Neural progenitor cell (in vitro differentiated cells): ENCODE results near the gene LEMD3. TPM values are rescaled to one million over a fixed set of nuclear protein-coding genes. Genes with fewer than 3 reads are reported as not detected.
"Not testable (repeated sequence)": the region's sequence is repeated elsewhere in the genome, so short reads cannot be mapped to it uniquely, and the experiment has no call there.

ENCODE experiments used
- DNase-seq: peaks from one replicate; pipeline ENCODE4 v3.0.0-alpha.2; 2016; ENCODE audit warnings: low spot score
- H2AFZ ChIP-seq: fragments of 200-600 bp; sonication (generic); replicated peaks from 2 replicates; pipeline ENCODE4 v1.6.1; 2016; ENCODE audit warnings: antibody characterized with exemption
- H3F3A ChIP-seq: fragments of 200-600 bp; sonication (generic); 2 replicates; pipeline ENCODE4 v1.6.1; 2016; ENCODE audit warnings: antibody characterized with exemption, low read depth
- H3K27ac ChIP-seq: fragments of 200-600 bp; sonication (generic); 2 replicates; pipeline ENCODE4 v1.5.1; 2016; ENCODE audit warnings: mild to moderate bottlenecking
- H3K27me3 ChIP-seq: fragments of 200-600 bp; sonication (generic); 2 replicates; pipeline ENCODE4 v1.6.1; 2016; ENCODE audit warnings: mild to moderate bottlenecking, moderate library complexity
- H3K36me3 ChIP-seq: fragments of 200-600 bp; sonication (generic); 2 replicates; pipeline ENCODE4 v1.5.1; 2016
- H3K4me1 ChIP-seq: fragments of 200-600 bp; sonication (generic); 2 replicates; pipeline ENCODE4 v1.6.1; 2016; ENCODE audit warnings: mixed run types
- H3K4me2 ChIP-seq: fragments of 200-600 bp; sonication (generic); 2 replicates; pipeline ENCODE4 v1.6.1; 2016
- H3K4me3 ChIP-seq: fragments of 200-600 bp; sonication (generic); 2 replicates; pipeline ENCODE4 v1.5.1; 2016
- H3K79me2 ChIP-seq: fragments of 200-600 bp; sonication (generic); 2 replicates; pipeline ENCODE4 v1.6.1; 2016; ENCODE audit warnings: low read depth
- H3K9ac ChIP-seq: fragments of 200-600 bp; sonication (generic); 2 replicates; pipeline ENCODE4 v1.6.1; 2016
- H3K9me3 ChIP-seq: fragments of 200-600 bp; sonication (generic); 2 replicates; pipeline ENCODE4 v1.5.1; 2016; ENCODE audit warnings: low read depth
- H4K20me1 ChIP-seq: fragments of 200-600 bp; sonication (generic); 2 replicates; pipeline ENCODE4 v1.6.1; 2016; ENCODE audit warnings: low read depth
- H3K27ac Mint-ChIP-seq: 3 replicates; pipeline ENCODE4 v1.8.0; 2021; ENCODE audit warnings: mixed read lengths
- H3K27me3 Mint-ChIP-seq: 2 replicates; pipeline ENCODE4 v1.8.0; 2022; ENCODE audit warnings: low read depth, mild to moderate bottlenecking, inconsistent platforms, moderate library complexity, mixed read lengths; ENCODE audit not compliant: insufficient read depth
- H3K36me3 Mint-ChIP-seq: 3 replicates; pipeline ENCODE4 v1.8.0; 2021; ENCODE audit warnings: mixed read lengths
- H3K4me1 Mint-ChIP-seq: 3 replicates; pipeline ENCODE4 v1.8.0; 2021; ENCODE audit warnings: mixed read lengths
- H3K4me3 Mint-ChIP-seq: 3 replicates; pipeline ENCODE4 v1.8.0; 2021; ENCODE audit warnings: mild to moderate bottlenecking, moderate library complexity, mixed read lengths
- H3K9me3 Mint-ChIP-seq: 3 replicates; pipeline ENCODE4 v1.8.0; 2020; ENCODE audit warnings: mixed read lengths
- EZH2 ChIP-seq: fragments of 200-600 bp; sonication (generic); IDR thresholded peaks from 2 replicates; pipeline ENCODE4 v1.6.1; 2017; ENCODE audit warnings: antibody characterized with exemption, mild to moderate bottlenecking, moderate library complexity
- EZH2phosphoT487 ChIP-seq: fragments of 200-600 bp; sonication (generic); IDR thresholded peaks from 2 replicates; pipeline ENCODE4 v1.6.1; 2017; ENCODE audit warnings: antibody characterized with exemption
- total RNA-seq: library from RNA; depleted of rRNA; stranded (reverse); fragments of >200 nt; gene quantifications from 2 replicates; pipeline ENCODE4 v1.2.3, GENCODE V29; 2015; ENCODE audit warnings: low replicate concordance
- TF ChIP-seq, protein P1 (sequence below): fragments of 200-600 bp; sonication (generic); IDR thresholded peaks from 2 replicates; pipeline ENCODE4 v1.5.1; 2017; ENCODE audit warnings: antibody characterized with exemption, mild to moderate bottlenecking

Gene LEMD3
- total RNA-seq, 1 donor from 2014 or later, result 11.5 TPM

DNA sequence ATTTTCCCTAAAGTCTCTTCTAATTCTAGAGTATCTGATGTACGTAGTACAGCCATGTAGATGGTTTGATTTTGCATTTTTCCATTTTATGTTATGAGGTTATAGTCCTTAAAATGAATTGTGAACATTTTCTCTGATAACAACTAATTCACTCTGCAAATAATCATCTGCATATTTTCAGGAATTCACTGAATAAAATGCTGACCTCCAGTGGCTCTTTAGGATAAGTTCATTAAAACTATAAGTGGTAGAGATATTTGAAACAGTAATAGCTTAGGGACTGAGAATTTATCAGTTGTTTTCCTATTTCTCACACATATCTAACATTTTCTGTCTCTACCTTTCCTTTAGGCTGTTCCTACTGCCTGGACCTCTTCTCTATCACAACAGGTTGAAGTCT lies 113.5 kb downstream of the LEMD3 start:
- Histone ChIP-seq H3K9ac (no peak overlapping the region), H4K20me1 (no peaks in the 10 kb centered on the region), H3K9me3 (no peaks in the 10 kb centered on the region), H3K27ac (no peak overlapping the region), H3K36me3 (no peaks in the 10 kb centered on the region), H3K79me2 (no peaks in the 10 kb centered on the region), H3K4me1 (no peaks in the 10 kb centered on the region), H3F3A (peaks cover 19% of the 10 kb centered on the region), H3K27me3 (peaks cover 17% of the 10 kb centered on the region), H3K4me3 (no peak overlapping the region), H2AFZ (no peak overlapping the region), H3K4me2 (no peak overlapping the region)
- Mint-ChIP-seq H3K4me1 (peaks cover 16% of the 10 kb centered on the region), H3K9me3 (no peaks in the 10 kb centered on the region), H3K4me3 (no peak overlapping the region), H3K27ac (no peak overlapping the region), H3K27me3 (peaks cover 5% of the 10 kb centered on the region), H3K36me3 (no peaks in the 10 kb centered on the region)
- TF ChIP-seq EZH2phosphoT487 (no peak), EZH2 (no peak)
- TF ChIP-seq, protein P1, sequence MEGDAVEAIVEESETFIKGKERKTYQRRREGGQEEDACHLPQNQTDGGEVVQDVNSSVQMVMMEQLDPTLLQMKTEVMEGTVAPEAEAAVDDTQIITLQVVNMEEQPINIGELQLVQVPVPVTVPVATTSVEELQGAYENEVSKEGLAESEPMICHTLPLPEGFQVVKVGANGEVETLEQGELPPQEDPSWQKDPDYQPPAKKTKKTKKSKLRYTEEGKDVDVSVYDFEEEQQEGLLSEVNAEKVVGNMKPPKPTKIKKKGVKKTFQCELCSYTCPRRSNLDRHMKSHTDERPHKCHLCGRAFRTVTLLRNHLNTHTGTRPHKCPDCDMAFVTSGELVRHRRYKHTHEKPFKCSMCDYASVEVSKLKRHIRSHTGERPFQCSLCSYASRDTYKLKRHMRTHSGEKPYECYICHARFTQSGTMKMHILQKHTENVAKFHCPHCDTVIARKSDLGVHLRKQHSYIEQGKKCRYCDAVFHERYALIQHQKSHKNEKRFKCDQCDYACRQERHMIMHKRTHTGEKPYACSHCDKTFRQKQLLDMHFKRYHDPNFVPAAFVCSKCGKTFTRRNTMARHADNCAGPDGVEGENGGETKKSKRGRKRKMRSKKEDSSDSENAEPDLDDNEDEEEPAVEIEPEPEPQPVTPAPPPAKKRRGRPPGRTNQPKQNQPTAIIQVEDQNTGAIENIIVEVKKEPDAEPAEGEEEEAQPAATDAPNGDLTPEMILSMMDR, result no peak
- DNase-seq, result no peak

DNA sequence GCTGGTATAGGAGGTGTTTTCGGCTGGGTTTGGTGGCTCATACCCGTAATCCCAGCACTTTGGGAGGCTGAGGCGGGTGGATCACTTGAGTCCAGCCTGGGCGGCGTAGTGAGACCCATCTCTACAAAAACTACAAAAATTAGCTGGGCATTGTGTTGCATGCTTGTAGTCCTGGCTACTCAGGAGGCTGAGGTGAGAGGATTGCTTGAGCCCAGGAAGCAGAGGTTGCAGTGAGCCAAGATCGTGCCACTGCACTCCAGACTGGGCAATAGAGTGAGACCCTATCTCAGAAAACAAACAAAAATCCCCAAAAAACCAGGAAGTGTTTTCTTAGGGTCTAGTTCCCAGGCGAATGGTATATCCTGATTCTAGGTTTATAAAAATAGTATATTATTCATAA lies 116.1 kb downstream of the LEMD3 start:
- H3K9me3 Mint-ChIP-seq, H3K9ac ChIP-seq, H3K79me2 ChIP-seq, H3K4me1 Mint-ChIP-seq, H3K27me3 ChIP-seq, H3K4me3 ChIP-seq, H3K36me3 ChIP-seq, H2AFZ ChIP-seq, DNase-seq, H4K20me1 ChIP-seq, H3F3A ChIP-seq, H3K27ac Mint-ChIP-seq, H3K4me3 Mint-ChIP-seq, H3K36me3 Mint-ChIP-seq, H3K27ac ChIP-seq, H3K9me3 ChIP-seq, H3K4me2 ChIP-seq, H3K4me1 ChIP-seq, H3K27me3 Mint-ChIP-seq: not testable (repeated sequence)

DNA sequence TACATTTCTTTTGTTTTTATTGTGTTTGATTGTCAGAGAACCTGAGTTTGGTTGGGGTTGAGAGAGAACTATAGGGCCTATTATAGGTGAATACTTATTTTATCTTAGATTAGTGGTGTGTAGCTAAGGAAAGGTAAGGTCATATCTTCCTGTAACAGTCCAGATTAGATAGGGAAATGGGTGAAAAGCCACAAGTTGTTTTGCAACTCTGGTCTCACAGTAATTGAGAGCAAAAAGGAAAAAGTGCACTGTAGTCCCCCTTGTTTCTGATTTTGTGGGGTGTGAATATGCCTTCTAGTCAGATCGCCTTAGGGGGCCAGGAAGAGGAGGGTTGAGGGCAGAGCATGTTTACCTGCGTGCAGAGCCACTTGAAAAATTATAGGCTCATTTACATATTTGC lies 118.0 kb downstream of the LEMD3 start:
- Mint-ChIP-seq H3K9me3 (no peaks in the 10 kb centered on the region), H3K4me1 (no peaks in the 10 kb centered on the region), H3K27ac (no peak overlapping the region), H3K36me3 (no peaks in the 10 kb centered on the region), H3K4me3 (no peak overlapping the region), H3K27me3 (no peaks in the 10 kb centered on the region)
- Histone ChIP-seq H3K79me2 (no peaks in the 10 kb centered on the region), H4K20me1 (no peaks in the 10 kb centered on the region), H3K4me2 (no peak overlapping the region), H3K9ac (no peak overlapping the region), H3K27ac (no peak overlapping the region), H3K27me3 (no peaks in the 10 kb centered on the region), H3K4me3 (no peak overlapping the region), H3F3A (no peaks in the 10 kb centered on the region), H3K9me3 (no peaks in the 10 kb centered on the region), H2AFZ (no peak overlapping the region), H3K36me3 (no peaks in the 10 kb centered on the region), H3K4me1 (no peaks in the 10 kb centered on the region)
- TF ChIP-seq, protein P1, result no peak
- no peak for TF ChIP-seq EZH2phosphoT487
- no peak for TF ChIP-seq EZH2
- no peak for DNase-seq

DNA sequence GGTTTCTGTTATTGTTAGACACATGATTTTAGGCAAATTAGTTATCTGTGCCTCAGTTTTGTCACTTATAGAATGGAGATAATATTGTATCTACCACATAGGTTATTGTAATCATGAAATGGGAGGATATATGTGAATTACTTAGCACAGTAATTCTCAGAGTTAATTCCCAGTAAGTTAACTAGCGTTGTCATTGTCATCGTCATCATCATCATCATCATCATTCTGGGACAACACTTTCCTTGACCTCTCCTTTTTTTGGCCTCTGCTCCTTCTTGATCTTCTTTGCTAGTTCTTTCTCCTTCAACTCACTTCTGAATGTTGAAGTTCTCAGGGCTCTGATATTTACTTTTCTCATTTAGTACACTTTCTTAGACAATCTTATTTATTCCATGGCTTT lies 122.9 kb downstream of the LEMD3 start:
- no peaks in the 10 kb centered on the region for H3K36me3 Mint-ChIP-seq
- Histone ChIP-seq H3K27me3 (no peaks in the 10 kb centered on the region), H3K4me2 (no peak overlapping the region), H3F3A (no peaks in the 10 kb centered on the region), H3K27ac (no peak overlapping the region), H3K79me2 (no peaks in the 10 kb centered on the region), H3K9ac (no peak overlapping the region), H2AFZ (no peak overlapping the region), H4K20me1 (no peaks in the 10 kb centered on the region), H3K9me3 (no peaks in the 10 kb centered on the region), H3K4me1 (no peaks in the 10 kb centered on the region), H3K36me3 (no peaks in the 10 kb centered on the region), H3K4me3 (no peak overlapping the region)
- no peaks in the 10 kb centered on the region for H3K9me3 Mint-ChIP-seq
- no peak for DNase-seq
- no peak overlapping the region for H3K4me3 Mint-ChIP-seq
- no peaks in the 10 kb centered on the region for H3K4me1 Mint-ChIP-seq
- no peaks in the 10 kb centered on the region for H3K27me3 Mint-ChIP-seq
- H3K27ac Mint-ChIP-seq, result no peak overlapping the region
- TF ChIP-seq, protein P1, result no peak
- no peak for TF ChIP-seq EZH2phosphoT487
- no peak for TF ChIP-seq EZH2
